Measurements from ENCODE around the gene GPR63.

The GPR63 gene

GRCh38 chr6:96823743-96824142 is 13.5 kb downstream of the GPR63 start:
- DNase-seq, result no peak

DNA sequence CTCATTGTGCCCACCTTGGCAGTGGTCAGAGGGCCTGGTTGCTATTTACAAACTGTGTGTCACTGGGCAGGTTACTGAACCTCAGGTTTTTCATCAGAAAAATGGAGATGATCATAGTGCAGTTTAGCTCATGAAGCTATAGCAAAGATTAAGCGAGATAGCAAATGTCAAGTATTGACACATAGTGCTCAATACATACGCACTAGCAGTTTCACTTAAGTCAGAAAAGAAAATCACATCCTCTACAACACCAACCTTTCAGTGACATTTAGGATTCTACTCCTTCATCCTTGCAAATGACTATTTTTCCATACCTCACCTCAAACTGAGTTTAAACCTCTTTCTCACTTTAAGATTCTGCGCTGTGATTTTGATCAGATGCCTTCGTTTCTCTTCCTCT is 16.2 kb downstream of the GPR63 start:
- no peak for DNase-seq

DNA sequence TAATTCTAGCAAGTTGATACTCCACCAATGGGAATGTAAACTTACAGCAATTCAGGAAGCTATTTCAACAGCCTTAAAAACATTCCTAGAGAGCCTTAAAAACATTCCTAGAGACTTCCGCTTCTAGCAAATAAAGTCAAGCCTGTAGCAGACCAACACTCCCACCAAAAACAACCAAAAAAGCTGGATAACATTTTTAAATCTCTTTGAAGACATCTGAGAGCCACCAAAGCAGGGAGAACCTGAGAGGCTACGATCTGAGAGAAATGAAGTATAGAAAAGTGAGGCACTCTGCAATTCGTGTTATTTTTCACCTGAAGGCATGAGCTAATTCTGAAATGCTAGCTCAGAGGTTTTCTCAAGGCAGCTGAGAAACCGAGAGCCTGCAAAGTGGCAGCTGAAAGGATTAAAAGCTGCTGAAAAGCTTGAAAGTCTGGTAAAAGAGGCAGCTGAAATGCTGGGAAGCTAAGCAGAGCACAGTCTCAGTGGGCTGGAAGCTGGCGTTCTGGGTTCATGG is 20.9 kb downstream of the GPR63 start:
- DNase-seq, result no peak

DNA sequence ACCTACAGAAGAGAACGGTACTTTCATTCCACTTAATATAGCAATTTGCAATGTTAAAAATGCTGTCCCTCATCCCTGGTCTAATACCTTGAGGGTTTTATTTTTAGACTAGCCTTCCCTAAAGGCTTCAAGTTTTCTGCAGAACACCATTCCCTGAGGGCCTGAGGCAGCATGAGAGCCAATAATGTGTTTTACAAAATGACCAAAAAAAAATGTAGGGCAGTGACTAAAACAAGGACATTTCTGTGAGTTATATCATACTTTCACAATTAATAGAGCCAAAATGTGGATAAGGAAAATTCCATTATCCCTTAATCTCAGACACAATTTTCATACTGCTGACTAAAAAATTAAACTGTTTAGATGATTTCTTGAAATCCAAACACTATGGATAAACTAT is 22.7 kb downstream of the GPR63 start:
- no peak for DNase-seq

DNA sequence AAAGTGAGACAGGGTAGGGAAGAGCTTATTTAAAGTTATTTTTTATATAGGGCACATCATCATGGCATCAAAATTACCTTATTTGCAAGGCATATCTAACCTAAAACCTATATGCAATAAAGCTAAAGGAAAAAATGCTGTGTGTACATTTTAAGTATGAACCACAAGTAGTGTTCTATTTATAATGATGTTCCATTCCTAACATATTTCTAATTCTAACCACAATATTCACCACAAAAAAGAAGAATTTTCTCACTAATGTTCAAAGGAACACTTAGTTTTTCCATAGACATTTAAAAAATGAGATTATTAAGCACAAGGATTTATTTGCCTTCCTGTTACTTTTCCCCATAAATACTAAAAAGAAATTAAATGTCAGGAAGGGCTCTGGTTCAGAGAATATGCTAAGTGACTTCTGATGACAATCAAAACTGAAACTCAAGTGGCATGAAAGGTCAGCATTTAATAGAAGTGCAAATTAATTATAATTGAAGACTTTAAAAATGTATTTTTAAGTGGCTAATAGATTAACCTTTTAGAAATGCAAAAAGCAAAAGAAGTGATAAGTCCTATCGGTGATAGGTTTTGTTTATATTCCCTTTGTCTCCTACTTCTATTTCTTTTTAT is 25.1 kb downstream of the GPR63 start:
- DNase-seq, result no peak

- DNase-seq, result no peak
These were observed 25.6 kb downstream of the GPR63 start for GRCh38 chr6:96811670-96812069.

- no peak for DNase-seq
These were observed 26.1 kb downstream of the GPR63 start for GRCh38 chr6:96811136-96811535.

- DNase-seq, result no peak
These were observed 28.2 kb downstream of the GPR63 start for GRCh38 chr6:96809119-96809518.

- no peak for DNase-seq
These were observed 34.2 kb downstream of the GPR63 start for GRCh38 chr6:96803106-96803481.

- DNase-seq, result no peak
These were observed 41.8 kb downstream of the GPR63 start for GRCh38 chr6:96795481-96795880.

DNA sequence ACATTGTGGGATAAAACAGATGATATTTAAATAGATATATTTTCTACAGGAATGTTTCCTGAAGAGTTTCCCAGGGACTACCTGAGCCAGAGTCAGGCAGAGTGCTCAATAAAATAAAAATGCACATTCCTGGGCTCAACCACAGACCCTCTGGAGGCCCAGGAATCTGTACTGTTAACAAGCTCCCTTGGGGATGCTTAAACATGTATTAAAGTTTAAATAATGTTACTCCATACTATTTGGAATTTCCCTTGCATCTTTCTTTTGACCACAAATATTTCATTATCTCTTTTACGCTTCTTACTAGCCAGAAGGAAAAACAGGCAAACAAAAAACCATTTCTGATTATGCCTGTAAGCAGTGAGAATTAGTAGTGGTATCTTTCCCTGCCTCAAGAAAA is 42.3 kb downstream of the GPR63 start:
- DNase-seq, result no peak

DNA sequence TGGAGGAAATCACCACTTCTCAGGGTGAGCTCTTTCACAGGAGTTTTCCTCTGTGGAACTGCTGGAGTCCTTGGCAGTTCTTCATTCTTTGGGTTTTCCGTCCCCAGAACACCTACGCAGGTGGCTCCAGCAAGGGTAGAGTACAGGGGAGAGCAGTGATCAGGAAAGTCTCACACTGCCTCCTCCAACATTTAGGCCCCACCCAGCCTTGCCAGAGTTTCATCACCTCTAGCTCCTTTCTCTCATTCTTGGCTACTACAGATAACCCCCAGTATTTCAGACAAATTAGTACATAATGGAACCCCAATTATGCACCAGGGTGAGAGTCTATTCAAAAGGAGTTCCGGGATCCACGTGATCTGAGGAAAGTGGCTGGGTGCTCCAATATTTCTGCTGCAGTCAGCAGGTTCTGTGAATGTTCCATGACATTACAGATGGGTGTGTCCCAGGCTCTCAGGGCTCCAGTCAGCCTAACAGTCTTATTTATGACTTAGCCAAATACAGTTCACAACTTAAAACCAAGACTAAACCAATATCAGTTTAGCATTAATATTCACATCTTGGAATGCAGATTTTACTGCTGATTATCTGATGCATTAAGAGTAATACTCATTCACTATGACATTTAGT is 44.6 kb downstream of the GPR63 start:
- no peak for DNase-seq

DNA sequence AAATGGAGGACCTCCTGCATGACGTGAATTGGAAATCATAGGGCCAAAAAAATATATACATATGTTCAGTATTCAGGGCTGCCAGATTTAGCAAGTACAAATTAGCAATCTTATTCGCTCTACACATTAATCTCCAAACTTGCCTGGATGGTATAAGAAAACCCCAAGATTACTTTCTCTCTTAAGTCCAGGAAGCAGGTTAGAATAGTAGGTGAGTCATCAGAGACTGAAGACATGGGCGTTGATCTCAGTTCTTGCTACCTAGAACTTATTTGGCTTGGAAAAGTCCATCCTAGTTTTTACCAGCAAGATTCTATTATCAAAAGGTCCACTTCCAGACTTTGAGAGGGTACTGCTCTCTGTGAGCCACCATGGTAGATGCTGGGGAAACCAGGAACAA is 47.4 kb downstream of the GPR63 start:
- DNase-seq, result no peak

DNA sequence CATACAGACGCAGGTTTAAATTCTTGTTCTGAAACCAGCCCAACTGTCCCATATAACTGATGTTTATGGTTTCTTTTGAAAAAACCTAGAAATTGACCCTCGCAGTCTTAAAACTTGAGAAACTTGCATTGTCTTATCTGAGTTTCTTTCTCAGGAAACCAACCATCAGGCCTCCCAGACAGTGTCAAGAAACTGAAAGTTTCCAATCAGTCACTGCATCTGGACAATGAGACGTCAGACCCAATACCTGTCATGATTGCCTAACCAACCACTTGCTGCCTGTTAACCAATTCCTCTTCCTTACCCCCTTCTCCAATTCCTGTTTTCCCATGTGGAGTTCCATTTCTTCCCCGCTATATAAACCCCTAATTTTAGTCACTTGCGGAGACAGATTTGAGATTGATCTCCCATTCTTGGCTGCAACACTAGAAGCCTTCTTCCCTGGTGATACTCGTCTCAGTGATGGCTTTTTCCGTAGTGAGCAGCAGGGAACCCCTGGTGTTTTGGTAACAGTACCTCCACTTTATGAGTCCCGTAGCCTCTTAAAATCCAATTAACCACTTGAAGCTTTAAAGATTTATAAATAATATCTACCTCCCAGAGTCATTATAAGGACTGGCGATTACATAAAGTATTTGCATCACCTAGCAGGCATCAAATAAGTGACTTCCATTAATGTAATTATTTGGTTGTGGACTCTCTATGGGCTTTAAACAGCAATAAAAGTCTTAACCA is 49.3 kb downstream of the GPR63 start:
- no peak for DNase-seq

GRCh38 chr6:96786336-96786735 is 50.9 kb downstream of the GPR63 start:
- DNase-seq, result no peak

DNA sequence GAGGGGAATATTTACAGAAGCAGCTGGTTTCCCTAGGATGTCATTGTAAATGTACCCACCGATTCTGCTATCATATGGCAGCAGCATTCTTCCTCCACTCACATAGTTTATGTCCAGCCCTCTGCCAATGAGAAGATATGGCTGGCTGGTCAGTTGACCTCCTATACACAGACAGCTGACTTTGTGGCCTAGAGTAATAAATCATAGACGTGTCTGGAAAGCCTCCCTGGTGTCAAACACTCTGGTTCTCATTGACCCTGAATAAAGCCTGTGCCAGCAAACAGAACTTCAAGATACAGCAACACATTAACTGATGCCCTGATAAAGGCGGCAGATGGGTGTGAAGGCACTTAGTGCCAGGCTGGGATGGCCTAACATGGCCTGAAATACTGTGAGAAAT is 52.6 kb downstream of the GPR63 start:
- DNase-seq, result no peak

GRCh38 chr6:96783307-96783706 is 54.0 kb downstream of the GPR63 start:
- DNase-seq, result no peak

GRCh38 chr6:96781557-96781956 is 55.7 kb downstream of the GPR63 start:
- DNase-seq, result no peak

- DNase-seq, result no peak
These were observed 60.2 kb downstream of the GPR63 start for GRCh38 chr6:96777113-96777512.

DNA sequence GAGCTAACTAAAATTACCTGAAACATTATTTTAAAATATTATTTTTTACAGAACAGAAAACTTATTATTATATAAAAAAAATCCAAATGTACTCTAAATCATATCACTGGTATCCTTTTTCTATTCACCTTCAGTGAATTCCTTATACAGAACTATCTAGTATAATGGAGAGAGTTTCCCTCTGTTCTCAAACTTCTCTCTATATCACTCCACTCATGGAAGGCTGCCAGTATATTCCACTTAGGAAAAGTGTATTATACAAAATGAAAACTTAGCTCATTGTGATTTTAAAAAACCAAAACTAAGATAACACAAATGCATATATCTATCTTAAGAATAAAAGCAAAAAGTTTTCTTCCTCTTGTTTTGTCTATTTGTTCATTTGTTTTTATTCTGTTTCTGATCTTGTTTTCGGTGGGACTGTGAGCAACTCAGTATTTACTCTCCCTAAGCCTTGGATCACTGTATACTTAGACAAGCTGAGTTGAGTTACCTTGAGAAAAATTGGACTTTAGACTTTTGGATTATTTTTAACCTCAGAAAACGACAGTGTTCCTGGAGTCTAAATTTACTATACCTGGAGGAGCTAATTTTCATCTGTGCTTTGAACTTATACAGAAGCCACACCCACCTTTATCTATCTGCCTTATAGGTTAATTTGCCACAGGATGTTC is 61.4 kb downstream of the GPR63 start:
- DNase-seq, result no peak

DNA sequence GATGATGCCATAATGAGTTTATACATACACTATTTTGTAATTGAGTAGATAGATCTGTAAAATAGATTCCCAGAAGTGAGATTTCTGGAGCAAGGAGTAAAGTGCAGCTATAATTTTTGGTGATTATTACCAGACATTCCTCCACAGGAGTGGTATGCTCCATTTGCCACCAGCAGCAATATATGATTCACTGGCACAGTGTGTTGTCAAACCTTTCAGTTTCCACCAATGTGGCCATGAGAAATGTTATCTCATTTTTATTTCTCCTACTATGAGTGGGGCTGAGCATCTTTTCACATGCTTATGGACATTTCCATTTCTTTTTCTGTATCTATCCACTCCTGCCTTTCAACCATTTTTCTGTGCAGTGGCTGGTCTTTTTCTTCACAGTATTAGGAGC is 70.5 kb downstream of the GPR63 start:
- no peak for DNase-seq

GRCh38 chr6:96762599-96762998 is 74.7 kb downstream of the GPR63 start:
- no peak for DNase-seq
